ENCODE results near the gene NQO2.
"Not testable (repeated sequence)": the region's sequence is repeated elsewhere in the genome, so short reads cannot be mapped to it uniquely, and the experiment has no call there.

The NQO2 gene

DNA sequence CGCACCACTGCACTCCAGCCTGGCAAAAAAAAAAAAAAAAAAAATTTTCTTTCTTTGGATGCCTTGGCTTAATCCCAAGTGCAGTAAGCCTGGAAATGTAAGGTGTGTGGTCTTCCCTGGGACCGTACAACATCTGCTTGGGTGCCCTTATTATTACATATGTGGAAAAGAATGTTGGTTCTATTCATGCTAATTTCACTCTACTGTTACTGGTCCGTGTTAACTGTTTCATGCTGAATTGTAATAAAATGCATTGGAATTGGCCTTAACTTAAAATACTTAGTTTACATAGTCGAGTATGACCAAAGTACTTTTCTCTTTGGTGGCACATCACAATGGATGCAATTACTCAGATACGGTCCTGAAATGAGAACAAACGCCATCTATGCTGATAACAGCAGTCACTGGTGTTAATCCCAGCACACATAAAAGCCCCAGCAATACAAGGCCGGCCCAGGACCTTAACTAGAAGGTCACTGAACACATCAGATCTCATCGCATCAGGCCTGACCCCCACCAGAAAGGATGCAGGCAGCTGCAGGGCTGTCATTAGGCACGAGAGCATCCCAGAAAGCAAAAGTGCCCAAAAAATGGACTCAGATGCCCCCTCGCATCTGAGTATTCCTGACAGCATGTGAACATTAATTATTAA lies 29.5 kb upstream of the NQO2 start:
- in situ Hi-C loops (cut with HindIII; ENCODE audit: low sequenced_read_pairs): no loop called here

DNA sequence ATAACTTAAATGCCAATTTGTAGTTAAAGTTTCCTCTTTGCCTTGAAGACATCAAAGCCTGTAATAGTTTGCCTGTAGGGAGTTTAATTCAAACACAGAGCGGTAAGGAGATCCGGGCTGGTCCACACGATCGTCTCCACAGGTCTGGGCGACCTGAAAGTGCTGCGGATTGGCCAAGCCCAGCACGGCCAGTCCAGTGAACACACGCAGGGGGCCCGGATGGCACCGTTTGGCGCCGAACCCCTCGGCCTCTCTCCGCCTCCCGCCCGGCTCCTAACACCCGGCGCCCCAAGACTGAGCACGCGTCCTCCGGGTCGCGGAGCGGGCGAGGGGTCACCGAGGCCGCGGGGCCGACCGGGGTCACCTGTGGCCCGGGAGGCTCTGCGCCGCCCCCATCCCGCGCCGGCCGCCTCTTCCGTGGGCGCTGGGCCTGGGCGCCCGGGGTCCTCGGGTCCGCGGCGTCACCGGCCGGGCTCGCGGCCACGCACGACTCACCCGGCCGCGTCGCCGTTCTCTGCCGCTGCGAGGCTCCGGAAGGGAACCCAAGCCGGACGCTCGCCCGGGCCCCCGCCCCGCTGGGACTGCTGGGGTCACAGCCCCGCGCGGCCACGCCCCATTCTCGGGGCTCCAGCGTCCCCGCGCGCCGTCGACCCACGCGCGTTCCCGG lies 28.8 kb upstream of the NQO2 start:
- in situ Hi-C loops (cut with HindIII; ENCODE audit: low sequenced_read_pairs): no loop called here

DNA sequence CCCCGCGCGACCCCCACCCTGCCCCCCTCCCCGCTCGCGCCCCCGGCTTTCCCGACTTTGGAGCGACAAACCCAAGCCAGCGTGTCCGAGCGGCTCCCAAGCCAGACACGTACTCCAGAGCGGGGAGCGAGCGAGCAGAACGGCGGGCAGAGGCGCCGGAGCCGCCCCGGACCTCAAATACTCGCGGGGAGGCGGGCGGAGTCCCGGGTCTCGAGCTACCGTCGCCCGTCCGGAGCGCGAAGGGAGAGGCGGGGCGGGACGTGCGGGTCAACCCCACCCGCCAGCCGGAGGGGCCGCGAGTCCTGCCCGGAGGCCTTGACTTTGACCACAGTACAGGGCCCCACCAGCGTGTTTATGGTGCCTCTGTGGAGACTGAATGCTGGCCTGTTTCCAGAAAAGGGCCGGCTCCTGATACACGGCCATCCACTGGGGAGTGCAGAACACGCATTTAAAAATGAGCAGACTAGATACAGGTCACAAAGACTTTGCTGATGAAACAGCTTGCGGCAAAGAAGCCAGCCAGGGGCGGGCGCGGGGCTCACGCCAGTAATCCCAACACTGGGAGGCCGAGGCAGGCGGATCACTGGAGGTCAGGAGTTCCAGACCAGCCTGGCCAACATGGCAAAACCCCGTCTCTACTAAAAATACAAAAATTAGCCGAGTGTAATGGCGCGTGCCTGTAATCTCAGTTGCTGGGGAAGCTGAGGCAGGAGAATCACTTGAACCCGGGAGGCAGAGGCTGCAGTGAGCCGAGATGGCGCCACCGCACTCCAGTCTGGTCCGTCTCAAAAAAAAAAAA lies 28.1 kb upstream of the NQO2 start, which contains the start of gene SERPINB6:
Gene SERPINB6 (minus strand): TSS at position 148 of the 799 bp plus-strand sequence. CDS start 12,235 bp downstream, outside the sequence.
- in situ Hi-C loops (cut with HindIII; ENCODE audit: low sequenced_read_pairs): no loop called here

DNA sequence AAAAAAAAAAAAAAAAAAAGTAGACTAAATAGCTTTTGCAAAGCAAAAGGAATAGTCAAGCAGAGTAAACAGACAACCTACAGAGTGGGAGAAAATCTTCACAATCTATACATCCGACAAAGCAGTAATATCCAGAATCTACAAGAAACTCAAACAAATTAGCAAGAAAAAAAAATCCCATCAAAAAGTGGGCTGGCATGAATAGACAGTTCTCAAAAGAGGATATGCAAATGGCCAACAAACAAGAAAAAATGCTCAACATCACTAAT lies 27.5 kb upstream of the NQO2 start:
- in situ Hi-C loops (cut with HindIII; ENCODE audit: low sequenced_read_pairs): not testable (repeated sequence)

DNA sequence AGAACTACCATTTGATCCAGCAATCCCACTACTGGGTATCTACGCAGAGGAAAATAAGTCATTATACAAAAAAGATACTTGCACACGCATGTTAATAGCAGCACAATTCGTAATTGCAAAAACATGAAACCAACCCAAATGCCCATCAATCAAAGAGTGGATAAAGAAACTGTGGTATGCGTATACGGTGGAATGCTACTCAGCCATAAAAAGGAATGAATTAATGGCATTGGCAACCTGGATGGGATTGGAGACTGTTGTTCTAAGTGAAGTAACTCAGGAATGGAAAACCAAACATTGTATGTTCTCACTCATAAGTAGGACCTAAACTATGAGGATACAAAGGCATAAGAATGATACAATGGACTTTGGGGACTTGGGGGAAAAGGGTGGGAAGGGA lies 27.0 kb upstream of the NQO2 start:
- in situ Hi-C loops (cut with HindIII; ENCODE audit: low sequenced_read_pairs): not testable (repeated sequence)

DNA sequence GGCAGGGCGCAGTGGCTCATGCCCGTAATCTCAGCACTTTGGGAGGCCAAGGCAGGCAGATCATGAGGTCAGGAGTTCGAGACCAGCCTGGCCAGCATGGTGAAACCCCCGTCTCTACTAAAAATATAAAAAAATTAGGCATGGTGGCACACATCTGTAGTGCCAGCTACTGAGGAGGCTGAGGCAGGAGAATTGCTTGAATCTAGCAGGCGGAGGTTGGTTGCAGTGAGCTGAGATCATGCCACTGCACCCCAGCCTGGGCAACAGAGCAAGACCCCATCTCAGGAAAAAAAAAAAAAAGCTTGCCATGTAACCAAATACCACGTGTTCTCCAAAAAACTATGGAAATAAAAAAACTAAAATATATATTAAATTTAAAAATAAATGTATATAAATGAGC lies 26.5 kb upstream of the NQO2 start:
- in situ Hi-C loops (cut with HindIII; ENCODE audit: low sequenced_read_pairs): not testable (repeated sequence)

DNA sequence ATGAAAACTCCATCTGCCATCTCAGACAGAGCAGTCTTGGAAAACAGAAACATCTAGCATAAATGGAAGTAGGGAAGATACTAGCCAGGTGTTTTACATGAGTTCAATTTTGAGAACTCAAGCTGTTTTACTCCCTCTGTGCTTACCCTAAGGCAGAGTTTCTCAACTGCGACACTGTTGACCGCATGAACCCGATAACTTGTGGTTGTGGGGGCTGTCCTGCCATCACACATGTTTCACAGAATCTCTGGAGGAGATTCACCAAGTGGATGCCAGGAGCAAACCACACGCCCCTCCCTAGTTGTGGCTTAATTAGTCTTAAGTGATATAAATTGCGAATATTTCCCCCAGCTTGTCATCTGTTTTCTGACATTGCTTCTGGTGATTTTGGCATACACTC lies 26.0 kb upstream of the NQO2 start:
- in situ Hi-C loops (cut with HindIII; ENCODE audit: low sequenced_read_pairs): no loop called here

DNA sequence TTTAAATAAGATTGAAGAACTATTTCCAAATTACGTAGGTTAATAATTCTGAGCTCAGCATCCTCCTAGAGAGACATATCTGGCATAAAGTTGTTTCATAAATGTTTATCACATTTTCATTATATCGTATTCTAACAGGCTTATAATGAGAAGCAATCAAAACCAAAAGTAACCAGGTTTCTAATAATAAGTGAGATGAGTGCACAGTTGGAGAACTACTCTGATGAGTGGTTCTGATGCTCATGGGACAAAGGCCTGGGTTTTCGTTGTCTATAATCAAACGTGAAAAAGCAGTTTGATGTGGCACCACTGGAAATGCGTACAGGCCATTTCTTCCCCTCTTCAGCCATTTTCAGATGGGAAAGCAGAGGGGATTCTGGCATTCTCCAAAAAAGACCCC lies 23.6 kb upstream of the NQO2 start:
- in situ Hi-C loops (cut with HindIII; ENCODE audit: low sequenced_read_pairs): no loop called here

DNA sequence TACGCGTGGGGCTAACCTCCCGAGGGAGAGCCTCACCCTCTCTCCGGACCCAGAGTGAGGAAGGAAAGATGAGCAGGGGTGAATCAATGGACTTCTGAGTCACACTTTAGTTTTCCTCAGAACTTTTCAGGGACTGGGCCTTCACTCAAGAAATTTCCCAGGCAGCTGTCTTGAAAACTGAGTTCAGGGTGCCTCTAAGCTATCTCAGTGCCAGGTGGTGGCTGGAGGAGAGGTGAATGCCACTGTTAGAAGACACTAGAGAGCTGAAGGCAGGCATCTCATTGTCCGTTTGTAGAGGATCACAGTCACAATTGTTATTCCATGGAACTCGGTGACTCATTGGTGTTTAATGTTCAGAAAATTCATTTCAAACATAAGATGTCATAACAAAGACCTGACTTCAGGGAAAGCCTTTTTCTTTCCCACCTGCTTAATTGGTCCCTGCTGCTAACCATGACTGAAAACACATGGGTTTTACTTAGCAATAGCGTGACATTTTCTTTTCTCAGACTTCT lies 23.1 kb upstream of the NQO2 start:
- in situ Hi-C loops (cut with HindIII; ENCODE audit: low sequenced_read_pairs): no loop called here

DNA sequence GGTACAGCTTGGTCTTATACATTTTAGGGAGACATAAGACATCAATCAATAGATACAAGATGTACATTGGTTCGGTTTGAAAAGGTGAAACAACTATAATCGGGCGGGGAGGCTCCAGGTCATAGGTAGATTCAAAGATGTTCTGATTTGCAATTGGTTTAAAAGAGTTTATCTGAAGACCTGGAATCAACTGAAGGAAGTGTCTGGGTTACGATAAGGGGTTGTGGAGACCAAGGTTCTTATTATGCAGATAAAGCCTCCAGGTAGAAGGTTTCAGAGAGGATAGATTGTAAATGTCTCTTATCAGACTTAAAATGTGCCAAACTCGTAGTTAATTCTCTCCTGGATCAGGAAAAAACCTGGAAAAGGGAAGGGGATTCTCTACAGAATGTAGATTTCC lies 22.4 kb upstream of the NQO2 start:
- in situ Hi-C loops (cut with HindIII; ENCODE audit: low sequenced_read_pairs): no loop called here

DNA sequence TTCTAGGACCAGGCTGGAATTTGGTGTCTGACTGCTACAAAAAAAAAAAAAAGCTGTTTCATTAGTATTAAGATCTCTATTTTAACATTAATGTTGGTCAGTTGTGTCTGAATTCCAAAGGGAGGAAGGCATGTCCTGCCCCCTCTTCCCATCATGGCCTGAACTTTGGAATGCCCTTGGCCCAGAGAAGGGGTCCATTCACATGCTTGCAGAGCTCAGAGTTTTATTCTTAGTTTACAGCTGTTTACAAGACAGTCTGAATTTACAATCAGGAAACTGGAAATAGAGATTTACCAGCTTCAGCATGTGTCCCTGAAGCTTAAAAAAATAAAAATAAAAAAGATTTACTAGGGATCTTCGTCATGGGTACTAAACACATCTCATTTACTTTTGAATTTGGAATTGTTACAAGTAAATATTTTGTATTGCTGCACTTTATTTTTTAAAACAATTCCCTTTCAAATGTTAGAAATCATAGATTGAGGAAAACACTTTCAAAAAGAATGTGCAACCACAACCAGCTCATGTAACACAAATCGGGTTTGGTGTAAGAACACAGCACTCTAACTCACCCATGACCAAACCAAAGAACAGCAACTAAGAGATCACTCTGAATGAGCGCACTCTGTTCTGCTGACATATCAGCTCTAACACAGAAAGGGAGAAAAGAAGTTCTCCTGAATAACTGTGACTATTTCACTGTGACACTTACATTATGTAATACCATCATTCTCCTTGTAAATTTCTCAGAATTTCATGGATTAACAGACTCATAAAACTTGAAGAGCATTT lies 21.7 kb upstream of the NQO2 start:
- in situ Hi-C loops (cut with HindIII; ENCODE audit: low sequenced_read_pairs): no loop called here

DNA sequence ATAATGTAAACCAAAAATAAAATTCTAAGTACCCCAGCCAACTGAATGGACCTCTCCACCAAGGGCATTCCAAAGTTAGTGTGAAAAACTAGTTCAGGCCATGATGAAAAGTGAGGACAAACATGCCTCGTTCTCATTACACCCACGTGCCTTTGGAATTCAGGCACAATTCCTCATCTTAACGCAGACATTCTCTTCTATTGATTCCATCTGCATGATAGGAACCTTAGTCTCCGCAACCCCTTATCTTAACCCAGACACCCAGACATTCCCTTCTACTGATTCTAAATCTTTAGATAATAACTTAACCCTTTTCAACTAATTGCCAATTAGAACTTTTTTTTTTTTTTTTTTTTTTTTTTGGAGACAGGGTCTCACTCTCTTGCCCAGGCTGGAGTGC lies 20.8 kb upstream of the NQO2 start:
- in situ Hi-C loops (cut with HindIII; ENCODE audit: low sequenced_read_pairs): no loop called here

DNA sequence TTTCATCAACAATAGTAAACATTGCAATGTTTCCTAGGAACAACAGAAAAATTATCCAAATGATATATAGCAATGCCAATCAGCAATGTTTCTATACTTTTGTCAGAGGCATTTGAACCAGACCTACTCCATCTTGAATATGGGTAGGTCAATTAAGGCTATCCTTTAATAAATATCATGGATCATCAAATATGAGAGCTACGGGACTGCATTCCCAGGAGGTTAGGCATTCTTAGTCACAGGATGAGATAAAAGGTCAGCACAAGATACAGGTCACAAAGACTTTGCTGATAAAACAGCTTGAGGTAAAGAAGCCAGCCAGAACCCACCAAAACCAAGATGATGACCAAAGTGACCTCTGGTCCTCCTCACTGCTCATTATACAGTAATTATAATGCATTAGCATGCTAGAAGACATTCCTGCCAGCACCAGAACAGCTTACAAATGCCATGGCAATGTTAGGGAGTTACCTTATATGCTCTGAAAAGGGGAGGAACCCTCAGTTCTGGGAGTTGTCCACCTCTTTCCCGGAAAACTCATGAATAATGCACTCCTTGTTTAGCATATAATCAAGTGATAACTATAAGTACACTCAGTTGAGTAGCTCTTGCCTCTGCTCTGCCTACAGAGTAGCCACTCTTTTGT lies 19.8 kb upstream of the NQO2 start:
- in situ Hi-C loops (cut with HindIII; ENCODE audit: low sequenced_read_pairs): no loop called here

DNA sequence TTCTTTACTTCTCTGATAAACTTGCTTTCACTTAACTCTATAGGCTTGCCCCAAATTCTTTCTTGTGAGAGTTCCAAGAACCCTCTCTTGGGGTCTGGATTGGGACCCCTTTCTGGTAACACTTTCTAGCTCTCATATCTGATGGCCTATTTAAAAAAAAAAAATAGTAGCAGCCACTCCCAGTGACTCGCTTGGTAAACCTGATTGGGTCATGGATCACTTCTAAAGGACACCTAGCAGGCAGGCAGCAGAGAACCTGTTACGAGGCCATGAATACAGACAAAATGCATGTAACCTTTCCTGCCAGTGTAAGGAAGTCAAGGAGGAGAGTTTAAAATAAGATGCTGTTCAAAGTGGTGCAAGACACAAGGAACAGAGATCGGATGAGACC lies 19.2 kb upstream of the NQO2 start:
- in situ Hi-C loops (cut with HindIII; ENCODE audit: low sequenced_read_pairs): no loop called here

DNA sequence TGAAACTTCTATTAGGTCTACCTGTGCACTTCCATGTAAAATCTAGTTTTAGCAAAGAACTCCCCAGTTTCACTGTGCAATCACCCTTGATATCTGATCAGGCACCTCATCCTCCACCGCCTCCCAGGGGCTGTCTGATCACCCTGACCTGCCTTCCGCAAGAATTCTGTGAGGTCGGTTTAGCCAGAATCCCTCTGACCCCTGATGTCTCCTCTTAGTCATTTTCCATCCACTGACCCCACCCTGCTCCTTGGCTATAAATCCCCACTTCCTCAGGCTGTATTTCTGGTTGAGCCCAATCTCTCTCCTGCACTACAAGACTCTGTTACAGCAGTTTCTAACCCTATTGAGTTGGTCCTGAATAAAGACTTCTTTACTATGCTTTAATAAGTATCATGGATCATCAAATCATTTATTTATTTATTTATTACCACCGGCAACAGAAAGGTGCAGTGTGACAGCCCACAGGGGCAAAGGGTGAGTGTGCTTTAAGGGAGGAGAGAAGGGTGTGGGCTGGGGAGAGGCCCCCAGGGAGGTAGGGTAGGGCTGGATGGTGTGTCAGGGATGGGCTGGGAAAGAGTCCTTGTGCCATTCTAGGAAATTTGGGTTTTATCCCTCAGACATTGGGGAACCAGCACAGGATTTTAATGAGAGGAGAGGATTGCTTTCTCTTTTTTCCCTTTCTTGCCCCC lies 17.1 kb upstream of the NQO2 start:
- in situ Hi-C loops (cut with HindIII; ENCODE audit: low sequenced_read_pairs): no loop called here

DNA sequence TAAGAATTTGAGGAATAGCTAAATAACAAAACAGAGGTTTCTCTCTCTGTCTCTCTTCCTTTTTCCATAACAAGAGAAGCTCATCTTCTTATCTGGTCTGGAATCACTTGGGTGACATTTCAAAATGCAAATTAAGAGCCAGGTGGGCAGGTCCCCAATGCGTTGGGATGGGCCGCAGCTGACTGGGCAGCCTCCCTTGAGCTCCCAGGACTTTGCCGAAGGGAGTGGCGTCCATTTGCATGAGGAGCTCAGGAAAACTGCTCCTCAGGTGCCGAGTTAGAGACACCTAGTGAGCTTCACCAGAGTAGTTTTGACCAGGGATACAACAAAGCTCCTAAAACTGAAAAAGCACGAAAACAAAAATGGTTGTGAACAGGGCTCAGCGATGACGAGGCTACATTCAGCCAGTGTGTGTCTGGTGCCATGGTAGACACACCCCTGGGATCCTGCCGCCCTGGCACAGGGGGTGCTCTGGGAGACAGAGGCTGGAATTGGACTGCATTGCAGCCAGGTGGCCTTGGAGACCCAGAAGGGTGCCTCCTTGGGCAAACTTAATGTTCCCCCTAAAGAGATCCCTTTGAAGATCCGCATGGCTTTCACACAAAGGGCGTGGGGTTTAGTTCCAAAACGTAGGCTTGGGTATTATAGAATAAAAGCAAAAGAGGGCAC lies 14.8 kb upstream of the NQO2 start:
- in situ Hi-C loops (cut with HindIII; ENCODE audit: low sequenced_read_pairs): no loop called here

DNA sequence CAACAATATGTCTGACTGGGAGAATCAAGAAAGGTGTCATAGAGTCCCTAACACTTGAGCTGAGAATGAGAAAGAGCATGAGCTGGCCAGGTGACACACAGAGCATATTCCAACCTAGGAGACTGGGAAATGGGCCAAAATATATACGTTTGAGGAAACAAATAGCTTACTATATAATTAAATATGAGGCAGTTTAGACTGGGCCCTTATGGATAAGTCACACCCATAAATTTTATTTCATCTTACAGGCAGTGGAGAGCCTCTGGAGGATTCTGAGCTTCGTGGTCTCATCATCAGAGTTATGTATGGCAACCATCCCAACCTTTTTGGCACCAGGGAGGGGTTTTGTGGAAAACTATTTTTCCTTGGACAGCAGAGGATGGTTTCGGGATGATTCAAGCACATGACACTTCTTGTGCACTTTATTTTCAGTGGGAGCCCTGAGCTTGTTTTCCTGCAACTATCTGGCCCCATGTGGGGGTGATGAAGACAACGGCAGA lies 12.9 kb upstream of the NQO2 start:
- in situ Hi-C loops (cut with HindIII; ENCODE audit: low sequenced_read_pairs): no loop called here

DNA sequence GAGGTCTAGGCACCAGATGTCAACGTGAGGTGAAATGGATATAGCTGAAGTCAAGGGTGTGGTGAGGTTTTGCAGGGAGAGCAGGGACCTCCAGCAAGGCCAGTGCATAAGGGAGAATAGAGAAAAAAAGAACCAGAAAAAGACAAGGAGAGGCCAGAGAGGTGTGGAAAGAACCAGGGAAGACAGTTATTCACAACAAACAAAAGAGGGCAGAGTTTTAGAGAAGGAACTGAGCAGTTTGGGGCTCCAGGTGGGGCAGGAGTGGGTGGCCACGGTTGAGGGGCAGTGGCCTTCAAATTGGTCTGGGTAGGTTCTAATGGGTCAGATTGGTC lies 11.6 kb upstream of the NQO2 start:
- in situ Hi-C loops (cut with HindIII; ENCODE audit: low sequenced_read_pairs): no loop called here
